BE2C (cell line): Measurements from ENCODE around the gene NAPA. TPM values are rescaled to one million over a fixed set of nuclear protein-coding genes. Genes with fewer than 3 reads are reported as not detected.

Experiments used
- DNase-seq: peaks from one replicate; pipeline ENCODE4 v3.0.0-alpha.2; 2020
- H3K27me3 ChIP-seq: fragments of 250-450 bp; sonication (Bioruptor Pico); 2 replicates; pipeline ENCODE4 v1.5.1; 2020; ENCODE audit warnings: mild to moderate bottlenecking
- H3K36me3 ChIP-seq: fragments of 250-450 bp; sonication (Bioruptor Pico); 2 replicates; pipeline ENCODE4 v1.5.1; 2020; ENCODE audit warnings: mild to moderate bottlenecking
- H3K4me1 ChIP-seq: fragments of 250-450 bp; sonication (Bioruptor Pico); 2 replicates; pipeline ENCODE4 v1.5.1; 2020
- H3K4me3 ChIP-seq: 2 replicates; pipeline ENCODE4 v1.5.1; 2011; ENCODE audit warnings: low read depth, low read length
- H3K9me3 ChIP-seq: fragments of 250-450 bp; sonication (Bioruptor Pico); 2 replicates; pipeline ENCODE4 v1.5.1; 2020
- CTCF ChIP-seq: IDR thresholded peaks from 2 replicates; pipeline ENCODE4 v1.5.1; 2012; ENCODE audit warnings: mild to moderate bottlenecking, low read depth, low read length
- polyA plus RNA-seq: library from polyadenylated mRNA; unstranded; fragments of >200 nt; gene quantifications from one replicate; pipeline ENCODE4 v1.2.1, GENCODE V29; 2012; ENCODE audit warnings: low read depth, missing spikeins; ENCODE audit not compliant: insufficient read length, insufficient read depth

NAPA gene
- polyA plus RNA-seq = 386 TPM

- peak; percentile 100 for DNase-seq
- H3K4me3 ChIP-seq = peak within 1 kb of the TSS; percentile 98
- TF ChIP-seq CTCF = no peak; the same call in 1 of the 2 replicates
- no peaks in the 10 kb centered on the region for H3K9me3 ChIP-seq
- no peaks in the 10 kb centered on the region for H3K4me1 ChIP-seq
- H3K36me3 ChIP-seq = no peaks in the 10 kb centered on the region
- H3K27me3 ChIP-seq = no peaks in the 10 kb centered on the region
Observed at GRCh38 chr19:47514869-47515588, at the start of gene NAPA. Gene NAPA (minus strand): TSS chr19:47515063. CDS start chr19:47514940, 123 bp downstream.

GRCh38 chr19:47564081-47564480 is 49.2 kb upstream of the NAPA start:
- DNase-seq = no peak
- no peaks in the 10 kb centered on the region for H3K27me3 ChIP-seq
- H3K4me3 ChIP-seq = no peak overlapping the region
- no peak for TF ChIP-seq CTCF
- H3K36me3 ChIP-seq = no peaks in the 10 kb centered on the region
- H3K9me3 ChIP-seq = no peaks in the 10 kb centered on the region
- H3K4me1 ChIP-seq = no peaks in the 10 kb centered on the region

GRCh38 chr19:47561440-47562057 is 46.7 kb upstream of the NAPA start:
- DNase-seq = no peak
- Histone ChIP-seq H3K36me3 (no peaks in the 10 kb centered on the region), H3K9me3 (no peaks in the 10 kb centered on the region), H3K27me3 (no peaks in the 10 kb centered on the region), H3K4me3 (no peak overlapping the region), H3K4me1 (no peaks in the 10 kb centered on the region)
- TF ChIP-seq CTCF = no peak

- Histone ChIP-seq H3K4me1 (no peaks in the 10 kb centered on the region), H3K27me3 (no peaks in the 10 kb centered on the region), H3K4me3 (no peak overlapping the region), H3K9me3 (no peaks in the 10 kb centered on the region), H3K36me3 (no peaks in the 10 kb centered on the region)
- no peak for TF ChIP-seq CTCF
- no peak for DNase-seq
Observed at GRCh38 chr19:47560999-47561398, 46.1 kb upstream of the NAPA start.

GRCh38 chr19:47550129-47550528 is 35.3 kb upstream of the NAPA start:
- Histone ChIP-seq H3K4me3 (no peak overlapping the region), H3K27me3 (no peaks in the 10 kb centered on the region), H3K4me1 (no peaks in the 10 kb centered on the region), H3K36me3 (no peaks in the 10 kb centered on the region), H3K9me3 (no peaks in the 10 kb centered on the region)
- DNase-seq = no peak
- no peak for TF ChIP-seq CTCF

GRCh38 chr19:47549261-47549862 is 34.5 kb upstream of the NAPA start:
- Histone ChIP-seq H3K4me1 (no peaks in the 10 kb centered on the region), H3K36me3 (no peaks in the 10 kb centered on the region), H3K27me3 (no peaks in the 10 kb centered on the region), H3K9me3 (no peaks in the 10 kb centered on the region), H3K4me3 (no peak overlapping the region)
- DNase-seq = no peak
- TF ChIP-seq CTCF = no peak
